ACC112 (cell line): Measurements from ENCODE around the gene H6PD.
A peak's percentile ranks its signal among the peaks of the same experiment; 100 is the strongest.

ENCODE experiments used
- H2AFZ ChIP-seq: fragments of 200-600 bp; sonication (generic); one replicate; pipeline ENCODE4 v1.6.0; 2017; ENCODE audit warnings: antibody characterized with exemption, low read length; ENCODE audit not compliant: unreplicated experiment
- H3K27ac ChIP-seq: fragments of 200-600 bp; sonication (generic); 2 replicates; pipeline ENCODE4 v1.5.1; 2014; ENCODE audit warnings: low read depth, mild to moderate bottlenecking, antibody characterized with exemption, low read length, moderate library complexity
- H3K27me3 ChIP-seq: fragments of 200-600 bp; sonication (generic); 2 replicates; pipeline ENCODE4 v1.6.1; 2014; ENCODE audit warnings: mild to moderate bottlenecking, antibody characterized with exemption, low read length, moderate library complexity, mixed read lengths; ENCODE audit not compliant: insufficient read depth
- H3K36me3 ChIP-seq: fragments of 200-600 bp; sonication (generic); 2 replicates; pipeline ENCODE4 v1.6.1; 2016; ENCODE audit warnings: mild to moderate bottlenecking, antibody characterized with exemption, low read length, moderate library complexity, mixed read lengths; ENCODE audit not compliant: insufficient read depth
- H3K4me1 ChIP-seq: fragments of 200-600 bp; sonication (generic); one replicate; pipeline ENCODE4 v1.6.1; 2016; ENCODE audit warnings: low read length, mixed read lengths; ENCODE audit not compliant: insufficient read depth, unreplicated experiment, control insufficient read depth
- H3K4me3 ChIP-seq: fragments of 200-600 bp; sonication (generic); 2 replicates; pipeline ENCODE4 v1.5.1; 2014; ENCODE audit warnings: mild to moderate bottlenecking, low read depth, low read length
- H3K79me2 ChIP-seq: fragments of 200-600 bp; sonication (generic); one replicate; pipeline ENCODE4 v1.6.0; 2016; ENCODE audit warnings: low read length; ENCODE audit not compliant: control insufficient read depth, unreplicated experiment, insufficient read depth

H6PD gene

DNA sequence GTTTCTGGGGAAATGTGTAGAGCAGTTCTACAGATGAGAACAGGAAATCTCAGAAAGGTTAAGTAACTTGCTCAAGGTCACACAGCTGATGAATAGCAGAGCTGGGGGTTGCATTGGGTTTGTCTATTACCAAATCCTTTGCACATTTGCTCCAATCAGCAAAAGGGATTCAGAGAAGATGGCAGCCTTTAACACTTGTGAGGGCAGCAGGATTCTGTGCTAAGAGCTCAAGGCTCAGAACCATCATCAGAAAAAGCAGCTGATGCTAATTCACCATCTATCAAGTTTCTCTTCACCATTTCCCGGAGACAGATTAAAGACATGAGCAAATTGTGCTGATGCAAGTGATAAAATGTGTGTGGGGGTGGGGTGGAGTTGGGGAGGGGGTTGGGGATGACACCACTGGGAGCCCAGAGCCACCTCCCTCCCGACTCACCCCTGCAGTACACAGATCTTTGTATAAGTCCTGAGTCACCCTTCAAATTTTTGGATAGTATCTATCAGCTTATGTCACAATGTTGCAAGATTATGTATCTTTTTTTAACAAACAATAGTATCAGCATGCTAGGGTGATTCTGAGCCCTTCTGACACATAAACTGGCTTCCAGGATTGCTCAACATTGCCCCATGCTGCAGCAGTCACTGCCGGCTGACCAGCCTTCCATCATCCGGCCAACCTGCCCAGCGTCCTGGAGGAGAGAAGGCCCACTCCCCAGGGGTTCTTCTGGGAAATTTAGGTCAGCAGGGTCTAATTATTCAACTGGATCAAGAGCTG, 55.3 kb downstream of the H6PD start:
- H2AFZ ChIP-seq: no peak overlapping the region
- H3K27ac ChIP-seq: peak overlapping the region; percentile 80

DNA sequence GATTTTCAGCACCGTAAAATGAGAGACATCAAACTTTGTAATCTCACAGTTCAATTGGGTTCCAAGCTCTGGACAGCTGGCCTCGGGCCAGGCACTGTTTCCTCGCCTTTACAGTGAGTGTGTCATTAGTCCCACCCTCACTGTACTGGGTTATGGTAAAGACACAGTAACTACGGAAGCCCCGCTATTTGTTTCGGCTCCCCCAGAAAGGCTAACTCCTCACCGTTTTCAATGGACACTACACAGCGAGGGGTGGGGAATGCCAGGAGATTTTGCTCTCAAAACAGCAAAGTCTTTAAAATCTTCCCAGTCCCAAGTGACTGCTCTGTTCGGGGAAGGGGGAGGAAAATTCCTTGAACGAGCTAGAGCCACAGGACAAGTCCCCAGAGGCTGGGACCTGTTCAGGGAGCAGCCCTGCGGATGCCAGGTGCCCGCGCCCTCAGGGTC, 57.4 kb downstream of the H6PD start:
- Histone ChIP-seq H3K4me1 (peaks cover 30% of the 10 kb centered on the region), H3K79me2 (peaks cover 35% of the 10 kb centered on the region), H3K36me3 (no peaks in the 10 kb centered on the region), H3K27me3 (no peaks in the 10 kb centered on the region), H3K4me3 (peak overlapping the region; percentile 77), H3K27ac (peak overlapping the region; percentile 14; the same call in 1 of the 2 replicates), H2AFZ (peak overlapping the region; percentile 27)

More for the DNA sequence above, 55.3 kb downstream of the H6PD start:
- peaks cover 21% of the 10 kb centered on the region for H3K4me1 ChIP-seq
- no peaks in the 10 kb centered on the region for H3K27me3 ChIP-seq
- H3K79me2 ChIP-seq: peaks cover 15% of the 10 kb centered on the region
- no peaks in the 10 kb centered on the region for H3K36me3 ChIP-seq
- no peak overlapping the region for H3K4me3 ChIP-seq

DNA sequence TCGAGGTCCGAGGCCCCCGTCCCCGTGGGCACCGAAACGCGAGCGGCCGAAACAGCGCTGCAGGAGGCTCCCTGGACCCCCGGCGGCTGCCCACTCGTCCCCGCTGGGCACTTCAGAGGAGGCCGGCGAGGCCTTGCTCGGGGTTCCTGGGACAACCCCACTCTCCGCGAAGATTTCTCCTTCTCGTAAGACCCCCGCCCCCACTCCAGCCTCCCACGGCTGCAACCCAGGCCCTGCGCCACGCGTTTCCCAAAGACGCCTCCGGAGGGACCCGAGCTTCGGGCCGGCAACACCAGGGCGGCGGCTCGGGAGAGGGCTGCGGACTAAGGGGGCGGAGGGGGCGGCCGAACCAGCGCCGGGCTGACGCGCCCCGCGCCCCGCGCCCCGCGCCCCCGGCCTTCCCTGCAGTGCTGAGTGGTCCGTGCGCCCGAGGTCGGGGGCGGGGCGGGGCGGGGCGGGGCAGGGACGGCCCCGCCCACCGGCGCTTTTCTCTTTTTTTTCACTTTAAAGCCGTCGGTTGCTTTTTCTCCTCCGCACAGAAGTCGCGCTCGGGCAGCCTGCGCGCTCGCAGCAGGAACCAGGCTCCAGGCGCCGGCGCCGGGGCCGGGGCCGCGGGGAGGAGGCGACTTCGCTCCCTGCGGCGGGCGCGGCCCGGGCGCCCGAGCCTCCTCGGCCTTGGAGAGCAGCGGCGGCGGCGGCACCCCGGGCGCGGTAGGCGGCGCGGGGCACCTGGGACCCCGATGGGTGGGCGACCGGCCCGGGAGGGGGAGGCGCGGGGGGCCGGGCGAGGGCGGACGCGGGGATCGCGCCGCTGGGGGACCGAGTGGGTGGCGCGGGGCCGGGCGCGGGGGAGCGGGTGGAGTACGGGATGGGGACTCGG, 58.0 kb downstream of the H6PD start, which contains the start of gene SPSB1:
Gene SPSB1 (plus strand): TSS at position 534 of the 880 bp plus-strand sequence. CDS start 62,998 bp downstream, outside the sequence.
- Histone ChIP-seq H3K4me3 (peak within 1 kb of the TSS; percentile 77), H3K79me2 (peaks cover 42% of the 10 kb centered on the region), H3K27me3 (no peaks in the 10 kb centered on the region), H3K36me3 (no peaks in the 10 kb centered on the region), H2AFZ (peak within 1 kb of the TSS; percentile 27), H3K27ac (peak within 1 kb of the TSS; percentile 14; the same call in 1 of the 2 replicates), H3K4me1 (peaks cover 30% of the 10 kb centered on the region)

DNA sequence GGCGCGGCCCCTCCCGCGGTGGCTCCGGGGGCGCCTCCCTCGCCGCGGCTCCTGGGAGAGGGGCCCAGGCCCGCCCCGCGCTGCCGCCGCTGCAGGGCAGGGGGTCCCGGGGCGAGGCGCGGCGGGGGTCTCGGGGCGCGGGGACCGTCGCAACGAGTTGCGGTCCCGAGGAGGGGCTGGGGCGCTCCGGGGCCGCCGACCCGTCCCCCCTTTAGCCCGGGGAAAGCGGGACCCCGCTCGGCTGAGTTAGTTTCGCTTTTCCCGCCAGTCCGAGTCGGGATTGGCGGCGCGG, 58.6 kb downstream of the H6PD start:
- Histone ChIP-seq H3K4me1 (peaks cover 30% of the 10 kb centered on the region), H3K36me3 (no peaks in the 10 kb centered on the region), H3K79me2 (peaks cover 48% of the 10 kb centered on the region), H3K27ac (peak overlapping the region; percentile 8; the same call in 1 of the 2 replicates), H3K4me3 (peak overlapping the region; percentile 77), H3K27me3 (no peaks in the 10 kb centered on the region), H2AFZ (no peak overlapping the region)

DNA sequence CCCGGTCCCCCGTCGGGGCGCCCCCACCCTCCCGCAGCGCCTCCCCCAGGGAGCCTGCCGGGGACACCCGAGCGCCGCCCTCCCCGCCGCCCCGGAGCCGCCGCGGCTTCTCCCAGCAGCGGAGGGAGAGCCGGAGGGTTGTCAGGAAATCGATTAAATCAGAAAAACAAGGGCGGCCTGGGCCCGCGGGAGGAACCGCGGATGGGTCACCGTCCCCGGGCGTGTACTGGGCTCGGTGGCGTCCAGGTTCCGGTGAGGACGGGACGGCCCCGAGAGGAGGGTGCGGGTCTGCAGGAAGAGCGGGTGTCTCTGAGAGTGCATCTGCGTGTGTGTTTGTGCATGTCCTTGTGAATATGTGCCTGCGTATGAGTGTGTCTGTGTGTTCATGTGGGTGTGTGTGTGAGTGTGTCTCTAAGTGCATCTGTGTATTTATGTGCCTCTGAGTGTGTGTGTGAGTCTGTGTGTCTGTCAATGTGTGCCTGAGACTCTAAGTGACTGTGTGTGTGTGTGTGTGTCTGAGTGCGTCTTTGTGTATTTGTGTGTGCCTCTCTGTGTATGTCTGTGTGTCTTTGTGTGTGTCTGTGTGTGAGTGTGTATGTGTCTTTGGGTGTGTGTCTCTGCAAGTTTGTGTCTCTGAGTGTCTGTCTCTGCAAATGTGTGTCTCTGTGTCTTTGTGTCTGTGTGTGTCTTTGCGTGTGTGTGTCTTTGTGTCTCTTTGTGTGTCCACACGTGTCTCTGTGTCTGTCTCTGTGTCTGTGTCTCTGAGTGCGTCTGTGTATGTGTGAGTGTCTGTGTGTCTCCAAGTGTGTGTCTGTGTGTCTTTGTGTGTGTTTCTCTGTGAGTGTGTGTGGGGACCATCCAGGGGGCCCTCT, 59.2 kb downstream of the H6PD start:
- Histone ChIP-seq H3K36me3 (no peaks in the 10 kb centered on the region), H3K27me3 (no peaks in the 10 kb centered on the region), H3K27ac (peak overlapping the region; percentile 8; the same call in 1 of the 2 replicates), H3K4me1 (peaks cover 30% of the 10 kb centered on the region), H3K4me3 (peak overlapping the region; percentile 77), H2AFZ (no peak overlapping the region), H3K79me2 (peaks cover 53% of the 10 kb centered on the region)

DNA sequence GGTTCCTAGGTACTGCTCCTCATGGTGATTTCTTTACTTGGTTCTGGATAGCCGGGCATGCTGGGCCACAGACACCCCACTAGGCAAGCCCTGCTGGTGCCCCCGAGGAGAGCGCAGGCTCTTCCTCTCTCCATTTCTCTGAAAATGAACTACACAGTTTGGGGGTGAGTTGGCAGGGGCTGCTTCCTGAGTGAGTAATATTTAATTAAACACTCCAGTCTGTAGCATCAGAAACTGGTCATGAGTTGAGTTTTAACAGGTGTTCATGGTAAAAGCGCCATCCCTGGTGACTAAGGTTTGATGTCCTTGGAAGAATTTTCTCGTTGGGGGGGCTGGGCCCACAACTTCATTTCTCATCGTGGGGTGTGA, 59.8 kb downstream of the H6PD start:
- Histone ChIP-seq H3K27me3 (no peaks in the 10 kb centered on the region), H3K36me3 (no peaks in the 10 kb centered on the region), H3K27ac (peak overlapping the region; percentile 42; the same call in 1 of the 2 replicates), H3K79me2 (peaks cover 53% of the 10 kb centered on the region), H3K4me1 (peaks cover 30% of the 10 kb centered on the region), H2AFZ (no peak overlapping the region), H3K4me3 (peak overlapping the region; percentile 77)

DNA sequence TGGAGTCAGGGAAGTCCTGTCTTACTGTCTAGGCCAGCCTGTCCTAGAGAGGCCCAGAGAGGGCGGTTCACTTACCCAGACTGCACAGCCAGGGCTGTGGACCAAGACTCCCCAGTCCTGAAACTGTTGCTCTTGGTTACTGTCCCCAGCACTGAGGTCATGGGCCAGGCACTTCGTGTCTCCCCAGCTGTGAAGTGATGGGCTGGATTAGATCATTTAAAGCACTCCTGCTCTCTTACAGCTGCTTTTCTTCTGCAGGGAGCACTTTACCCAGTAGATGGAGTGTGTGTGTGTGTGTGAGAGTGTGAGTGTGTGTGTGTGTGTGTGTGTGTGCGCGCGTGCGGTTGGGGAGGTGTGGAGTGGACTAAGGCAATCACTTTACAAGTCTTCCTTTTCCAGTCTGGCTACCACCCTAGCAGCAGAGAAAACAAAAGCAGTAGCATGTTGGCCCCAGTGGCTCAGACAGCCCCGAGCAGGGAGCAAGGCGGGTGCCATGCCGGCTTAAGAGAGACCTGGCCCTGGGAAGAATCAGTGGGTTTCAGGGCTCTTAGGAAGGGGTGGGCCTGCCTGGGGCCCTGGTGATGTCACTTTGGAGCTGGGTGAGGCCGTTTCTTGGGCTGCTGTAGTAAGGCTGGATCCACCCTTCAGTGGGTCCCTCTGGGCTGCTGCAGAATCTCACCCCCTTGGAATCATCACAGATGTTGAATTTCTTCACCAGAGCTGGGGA, 60.5 kb downstream of the H6PD start:
- Histone ChIP-seq H2AFZ (no peak overlapping the region), H3K4me3 (peak overlapping the region; percentile 77), H3K27me3 (no peaks in the 10 kb centered on the region), H3K27ac (peak overlapping the region; percentile 42; the same call in 1 of the 2 replicates), H3K79me2 (peaks cover 56% of the 10 kb centered on the region), H3K36me3 (no peaks in the 10 kb centered on the region), H3K4me1 (peaks cover 28% of the 10 kb centered on the region)

DNA sequence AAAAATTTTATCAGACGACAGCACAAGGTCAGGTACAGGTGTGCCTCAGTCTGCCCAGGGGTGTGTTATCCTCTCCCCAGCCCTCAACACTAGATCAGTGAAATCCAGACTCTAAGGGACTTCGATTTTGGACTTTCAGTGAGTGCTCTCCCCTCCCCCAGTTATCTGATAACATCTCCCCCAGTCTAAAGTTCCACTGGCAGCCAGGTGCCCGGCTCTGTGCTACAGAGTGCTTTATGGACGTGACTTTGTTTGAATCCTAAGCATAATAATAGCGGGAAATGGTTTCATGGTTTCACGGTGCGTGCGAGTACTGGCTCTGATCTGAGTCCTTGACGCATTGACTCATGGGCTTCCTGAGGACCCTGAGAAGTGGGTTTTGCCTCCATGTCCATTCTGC, 61.3 kb downstream of the H6PD start:
- Histone ChIP-seq H3K4me3 (no peak overlapping the region), H3K79me2 (peaks cover 64% of the 10 kb centered on the region), H3K27ac (no peak overlapping the region), H3K4me1 (peaks cover 30% of the 10 kb centered on the region), H3K36me3 (no peaks in the 10 kb centered on the region), H3K27me3 (no peaks in the 10 kb centered on the region), H2AFZ (no peak overlapping the region)

DNA sequence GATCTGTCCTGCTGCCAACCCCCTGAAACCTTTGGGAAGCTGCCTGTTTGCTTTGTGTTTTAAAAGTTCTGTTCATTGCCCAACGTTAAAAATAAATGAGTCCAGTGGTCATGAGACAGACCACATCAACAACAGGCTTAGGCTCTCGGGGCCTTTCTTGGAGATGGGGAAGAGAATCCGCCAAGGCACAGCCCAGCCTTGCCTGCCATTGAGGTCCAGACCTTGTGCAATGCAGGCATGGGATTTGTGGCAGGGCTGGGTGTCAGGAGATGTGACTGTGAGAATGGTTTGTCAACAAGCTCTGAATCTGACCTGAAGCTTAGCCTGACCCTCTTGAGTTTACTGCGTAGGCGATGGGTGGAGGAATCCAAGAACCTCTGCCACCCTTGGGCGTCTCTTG, 62.3 kb downstream of the H6PD start:
- no peak overlapping the region for H2AFZ ChIP-seq
- peaks cover 74% of the 10 kb centered on the region for H3K79me2 ChIP-seq
- no peaks in the 10 kb centered on the region for H3K27me3 ChIP-seq
- H3K36me3 ChIP-seq: no peaks in the 10 kb centered on the region
- H3K27ac ChIP-seq: no peak overlapping the region
- no peak overlapping the region for H3K4me3 ChIP-seq
- peaks cover 30% of the 10 kb centered on the region for H3K4me1 ChIP-seq
